IPS DF 19.7 (cell line): ENCODE results near the gene GIPC3.
"Not testable (repeated sequence)": the region's sequence is repeated elsewhere in the genome, so short reads cannot be mapped to it uniquely, and the experiment has no call there.

Experiments used
- DNase-seq: peaks from one replicate; pipeline ENCODE4 v3.0.0-alpha.2; 2013; ENCODE audit warnings: low read depth, low spot score

The GIPC3 gene

GRCh38 chr19:3550947-3551791 lies 34.1 kb upstream of the GIPC3 start:
- no peak for DNase-seq

DNA sequence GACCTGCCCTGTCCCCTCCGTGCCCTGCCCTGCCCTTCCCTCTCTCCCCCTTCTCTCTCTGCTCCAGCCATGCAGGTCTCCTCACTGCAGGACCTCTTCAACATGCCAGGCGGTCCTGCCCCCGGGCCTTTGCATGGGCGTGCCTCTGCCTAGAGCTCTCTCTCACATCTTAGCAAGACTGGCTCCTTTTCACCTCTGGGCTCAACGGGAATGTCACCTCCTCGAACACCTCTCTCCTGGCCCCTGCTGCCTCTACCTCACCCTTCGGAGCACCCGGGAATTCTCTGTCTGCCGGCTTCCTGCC lies 33.5 kb upstream of the GIPC3 start:
- DNase-seq: no peak

GRCh38 chr19:3554254-3555083 lies 30.8 kb upstream of the GIPC3 start:
- no peak for DNase-seq

DNA sequence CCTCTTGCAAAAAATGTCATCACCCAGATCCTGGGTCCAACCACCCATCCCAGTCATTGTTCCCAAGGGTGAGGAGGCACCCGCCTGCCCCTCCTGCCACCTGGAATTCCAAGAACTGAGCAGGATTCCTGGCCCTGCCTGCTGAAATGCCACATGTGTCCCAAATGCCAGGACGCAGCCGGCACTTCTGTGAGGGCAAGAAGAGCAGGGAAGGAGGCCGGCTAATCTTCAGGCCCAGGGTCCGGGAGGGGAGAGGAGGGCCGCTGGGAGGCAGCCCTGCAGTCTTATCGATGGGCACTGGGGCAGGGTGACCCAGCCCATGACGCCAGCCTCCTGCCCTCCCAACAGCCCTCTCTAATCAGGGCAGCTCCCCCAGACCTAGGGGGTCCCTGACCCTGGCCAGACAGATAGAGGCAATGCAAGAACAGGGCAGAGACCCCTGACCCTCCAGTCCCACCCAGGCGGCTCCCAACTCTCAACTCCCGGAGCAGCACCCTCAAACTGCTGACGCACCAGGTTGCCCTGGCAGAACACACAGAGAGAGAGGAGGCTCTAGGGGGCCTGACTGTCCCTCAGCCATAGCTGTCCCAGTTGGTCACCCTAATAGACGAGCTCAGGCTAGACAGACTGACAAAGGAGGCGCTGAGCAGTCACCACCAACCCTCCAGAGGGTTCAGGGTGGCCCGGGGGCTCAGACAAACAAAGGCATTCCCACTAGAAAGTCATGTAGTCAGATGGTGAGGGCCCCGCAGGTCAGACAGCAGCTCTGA lies 29.4 kb upstream of the GIPC3 start:
- no peak for DNase-seq

DNA sequence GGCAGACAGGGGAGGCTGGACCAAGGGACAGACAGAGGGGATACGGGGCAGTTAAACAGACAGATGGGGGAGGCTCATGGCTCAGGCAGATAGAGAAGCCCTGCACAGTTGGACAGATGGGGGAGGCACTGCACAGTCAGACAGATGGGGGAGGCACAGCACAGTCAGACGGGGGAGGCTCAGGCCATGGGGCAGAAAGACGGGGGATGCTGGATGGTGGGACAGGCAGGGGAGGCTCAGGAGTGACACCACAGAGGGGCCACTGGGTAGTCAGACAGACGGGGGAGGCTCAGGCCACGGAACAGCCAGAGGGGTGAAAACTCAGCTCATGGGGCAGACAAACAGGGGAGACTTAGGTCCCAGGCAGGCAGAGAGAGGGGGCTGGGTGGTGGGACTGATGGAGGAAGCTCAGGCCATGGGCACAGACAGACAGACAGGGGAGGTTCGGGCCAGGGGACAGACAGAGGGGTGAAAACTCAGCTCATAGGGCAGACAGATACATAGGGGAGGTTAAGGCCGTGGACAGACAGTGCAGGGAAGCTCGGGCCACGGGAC lies 28.8 kb upstream of the GIPC3 start:
- DNase-seq: no peak

- no peak for DNase-seq
Observed at GRCh38 chr19:3556978-3557460, 28.3 kb upstream of the GIPC3 start.

DNA sequence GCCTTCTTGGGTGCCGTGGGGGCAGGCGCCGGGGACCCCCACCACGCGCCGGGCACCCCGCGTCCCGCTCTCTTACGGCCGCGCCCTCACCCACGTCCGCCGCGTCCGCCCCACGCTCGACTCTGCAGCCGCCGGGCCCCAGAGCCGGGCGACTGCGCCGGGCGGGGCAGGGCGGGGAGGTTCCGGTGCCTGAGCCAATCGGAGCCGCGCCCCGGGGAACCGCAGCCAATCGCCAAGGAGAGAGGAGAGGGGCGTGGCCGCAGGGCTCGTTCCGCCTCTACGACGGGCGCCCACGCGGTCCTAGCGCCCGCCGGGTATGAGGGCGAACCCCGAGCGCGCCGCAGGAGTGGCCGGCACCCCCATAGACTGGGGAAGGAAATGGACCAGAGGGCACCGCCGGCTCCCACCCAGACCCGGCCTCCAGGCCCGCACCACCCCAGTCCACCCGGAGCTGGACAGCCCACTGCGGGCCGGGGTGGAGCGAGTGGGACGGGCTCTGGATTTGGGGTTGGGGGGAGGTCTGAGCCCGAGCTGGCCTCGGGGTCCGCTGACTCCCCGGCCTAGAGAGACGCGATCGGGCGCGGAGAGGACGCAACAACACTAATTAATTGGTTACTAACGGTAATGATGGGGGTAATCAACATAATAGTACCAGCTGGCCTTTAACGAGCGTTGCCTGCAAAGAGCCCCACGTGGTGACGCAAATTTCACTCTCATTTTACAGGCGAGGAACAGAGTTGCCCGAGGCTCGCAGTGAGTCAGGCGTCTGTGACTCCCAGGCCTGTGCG lies 27.6 kb upstream of the GIPC3 start, which contains the start of gene MFSD12:
MFSD12 (minus strand) TSS at position 126 of the 788 bp plus-strand sequence. CDS start 183 bp downstream, outside the sequence.
- DNase-seq: no peak

- DNase-seq: no peak
Observed at GRCh38 chr19:3563709-3564524, 21.4 kb upstream of the GIPC3 start.

- DNase-seq: no peak
Observed at GRCh38 chr19:3565139-3565538, 20.1 kb upstream of the GIPC3 start.

DNA sequence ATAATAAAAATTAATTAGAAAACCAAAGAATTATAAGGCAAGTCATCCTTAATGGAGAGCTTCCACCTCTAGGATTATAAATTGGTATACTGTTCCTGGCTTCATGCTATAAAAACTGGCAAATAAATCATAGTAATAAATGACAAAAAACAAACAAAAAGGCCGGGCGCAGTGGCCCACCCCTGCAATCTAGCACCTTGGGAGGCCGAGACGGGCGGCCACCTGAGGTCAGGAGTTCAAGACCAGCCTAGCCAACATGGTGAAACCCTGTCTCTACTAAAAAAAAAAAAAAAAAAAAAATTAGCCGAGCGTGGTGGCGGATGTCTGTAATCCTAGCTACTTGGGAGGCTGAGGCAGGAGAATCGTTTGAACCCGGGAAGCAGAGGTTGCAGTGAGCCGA lies 15.2 kb upstream of the GIPC3 start:
- DNase-seq: not testable (repeated sequence)

DNA sequence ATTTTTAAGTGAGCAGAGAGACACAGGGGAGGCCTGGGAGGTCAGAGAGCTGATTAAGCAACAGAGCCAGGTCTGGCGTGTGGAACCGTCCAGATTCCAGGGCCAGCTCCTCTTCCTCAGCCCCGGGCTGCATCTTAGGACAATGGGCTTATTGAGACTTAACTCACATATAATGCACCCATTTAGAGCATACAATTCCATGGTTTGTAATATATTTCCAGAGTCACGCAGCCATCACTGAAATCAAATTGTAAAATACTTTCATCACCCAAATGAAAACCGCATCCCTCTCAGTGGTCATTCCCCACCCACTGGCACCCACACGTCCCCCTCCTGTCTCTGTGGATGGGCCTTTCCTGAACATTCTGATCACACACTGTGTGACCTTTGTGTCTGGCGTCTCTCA lies 14.7 kb upstream of the GIPC3 start:
- DNase-seq: no peak

DNA sequence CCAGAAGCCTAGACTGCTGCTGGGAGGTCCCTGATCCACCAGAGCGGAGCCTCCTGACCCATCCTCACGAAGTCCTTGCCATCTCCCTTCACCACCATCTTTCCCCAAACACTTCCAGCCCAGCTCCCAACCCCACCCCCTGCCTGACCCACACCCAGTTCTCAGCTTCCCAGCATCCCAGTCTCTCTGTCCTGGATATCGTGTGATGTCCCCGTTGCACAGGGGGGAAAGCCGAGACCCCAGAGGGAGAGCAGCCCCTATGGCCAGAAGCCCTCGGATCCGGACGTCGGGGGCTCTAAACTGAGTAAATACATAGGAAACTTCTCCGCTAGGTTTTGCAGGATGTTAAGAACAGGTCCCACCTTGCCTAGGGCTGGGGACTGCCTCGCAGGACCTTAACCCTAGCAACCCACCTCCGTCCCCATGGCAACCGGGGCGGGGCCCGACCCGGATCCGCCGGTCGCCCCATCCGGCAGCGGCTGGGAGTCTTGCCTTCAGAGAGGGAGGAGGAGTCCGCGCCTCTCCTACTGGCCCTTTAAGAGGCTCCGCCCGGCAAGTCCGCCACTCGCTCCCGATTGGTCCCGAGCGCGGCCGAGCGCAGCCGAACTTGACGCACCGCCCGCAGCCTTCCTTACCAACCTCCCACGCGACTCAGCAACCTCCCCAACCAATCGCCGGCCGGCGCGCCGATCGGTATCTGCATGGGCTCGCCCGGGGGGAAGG lies 13.0 kb upstream of the GIPC3 start:
- DNase-seq: peak; percentile 97

- DNase-seq: no peak
Observed at GRCh38 chr19:3572855-3573161, 12.5 kb upstream of the GIPC3 start, which contains the start of gene HMG20B. TSS of gene HMG20B (plus strand) at chr19:3572944. CDS start at chr19:3573310, 366 bp downstream.

- DNase-seq: no peak
Observed at GRCh38 chr19:3573162-3573857, 12.0 kb upstream of the GIPC3 start.

GRCh38 chr19:3573858-3574637 lies 11.2 kb upstream of the GIPC3 start:
- peak; percentile 61 for DNase-seq

- DNase-seq: no peak
Observed at GRCh38 chr19:3575260-3575741, 10.0 kb upstream of the GIPC3 start.

GRCh38 chr19:3575949-3576673 lies 9.2 kb upstream of the GIPC3 start:
- DNase-seq: no peak
